Caki2 (cell line): ENCODE results near the gene SERP2. TPM values are rescaled to one million over a fixed set of nuclear protein-coding genes. Genes with fewer than 3 reads are reported as not detected.

Experiments used
- DNase-seq: peaks from one replicate; pipeline ENCODE4 v3.0.0-alpha.2; 2015; ENCODE audit warnings: low read depth
- in situ Hi-C: cut with HindIII; loops from 2 replicates; pipeline ENCODE4 v1.10.0; 2016; ENCODE audit warnings: low sequenced_read_pairs, low pct_unique_long_range_greater_than_20kb, mixed read lengths
- total RNA-seq: library from RNA; depleted of rRNA; stranded (reverse); fragments of >200 nt; shearing (Covaris generic); gene quantifications from 2 replicates; pipeline ENCODE4 v1.2.3, GENCODE V29; 2014; ENCODE audit warnings: low replicate concordance

SERP2 gene
- total RNA-seq, 1 experiment from 2014 or later, result not detected

- in situ Hi-C loops, result no loop called here
- no peak for DNase-seq
Measured at GRCh38 chr13:44382635-44383145, 9.1 kb downstream of the SERP2 start.

- in situ Hi-C loops, result no loop called here
- no peak for DNase-seq
Measured at GRCh38 chr13:44383945-44384344, 10.3 kb downstream of the SERP2 start.

GRCh38 chr13:44384778-44385177 lies 11.2 kb downstream of the SERP2 start:
- in situ Hi-C loops, result no loop called here
- no peak for DNase-seq

- in situ Hi-C loops, result no loop called here
- DNase-seq, result no peak
Measured at GRCh38 chr13:44385401-44385800, 11.8 kb downstream of the SERP2 start.

- DNase-seq, result no peak
- in situ Hi-C loops, result no loop called here
Measured at GRCh38 chr13:44385847-44386246, 12.2 kb downstream of the SERP2 start.

- no peak for DNase-seq
- in situ Hi-C loops, result no loop called here
Measured at GRCh38 chr13:44386913-44387556, 13.4 kb downstream of the SERP2 start.

- in situ Hi-C loops, result no loop called here
- no peak for DNase-seq
Measured at GRCh38 chr13:44388427-44389059, 14.9 kb downstream of the SERP2 start.

GRCh38 chr13:44389060-44389666 lies 15.5 kb downstream of the SERP2 start:
- no peak for DNase-seq
- in situ Hi-C loops, result no loop called here

GRCh38 chr13:44389876-44390275 lies 16.3 kb downstream of the SERP2 start:
- no peak for DNase-seq
- in situ Hi-C loops, result no loop called here

GRCh38 chr13:44393391-44393790 lies 19.8 kb downstream of the SERP2 start:
- DNase-seq, result peak; percentile 10
- in situ Hi-C loops, result no loop called here

- in situ Hi-C loops, result no loop called here
- no peak for DNase-seq
Measured at GRCh38 chr13:44394658-44395057, 21.0 kb downstream of the SERP2 start.

- in situ Hi-C loops, result no loop called here
- DNase-seq, result no peak
Measured at GRCh38 chr13:44395976-44396694, 22.5 kb downstream of the SERP2 start.

- DNase-seq, result no peak
- in situ Hi-C loops, result no loop called here
Measured at GRCh38 chr13:44396701-44397580, 23.3 kb downstream of the SERP2 start.

GRCh38 chr13:44397766-44398223 lies 24.2 kb downstream of the SERP2 start:
- DNase-seq, result no peak
- in situ Hi-C loops, result no loop called here

GRCh38 chr13:44398606-44399005 lies 25.0 kb downstream of the SERP2 start:
- no peak for DNase-seq
- in situ Hi-C loops, result no loop called here

GRCh38 chr13:44399074-44399473 lies 25.4 kb downstream of the SERP2 start:
- DNase-seq, result no peak
- in situ Hi-C loops, result no loop called here

- in situ Hi-C loops, result no loop called here
- DNase-seq, result no peak
Measured at GRCh38 chr13:44400736-44401135, 27.1 kb downstream of the SERP2 start.

GRCh38 chr13:44401577-44401976 lies 28.0 kb downstream of the SERP2 start:
- no peak for DNase-seq
- in situ Hi-C loops, result no loop called here
